Body of pancreas (tissue), 4 donors: ENCODE data around the gene CD47.

Source experiments
- CTCF ChIP-seq, 7 experiments: fragments of 450-650 bp in 4 of 7; fragments of 200-600 bp in 3 of 7; sonication (generic) in 3 of 7; IDR thresholded peaks; one replicate each; pipeline ENCODE4 v1.5.1; 2016 to 2019; ENCODE audit warnings: antibody characterized with exemption in 7 of 7
- POLR2A ChIP-seq, 3 donors: fragments of 450-650 bp; IDR thresholded peaks; one replicate each; pipeline ENCODE4 v1.6.1; 2016; ENCODE audit warnings: antibody characterized with exemption in 3 of 3, mild to moderate bottlenecking in 2 of 3

- TF ChIP-seq CTCF (IDR thresholded peaks at IDR 0.05) (no peak), POLR2A (IDR thresholded peaks at IDR 0.05) (no peak)
Measured at GRCh38 chr3:108130701-108131474, 40.1 kb upstream of the CD47 start.
